ENCODE results near the gene C1orf159. TPM values are rescaled to one million over a fixed set of nuclear protein-coding genes. Genes with fewer than 3 reads are reported as not detected.

The C1orf159 gene
- 8.5 to 15.1 TPM (median 13.8 TPM) in 5 replicates for total RNA-seq (2022; extraction: Qiagen RNA extraction; ENCODE audit: low read depth)

GRCh38 chr1:1115786-1116700, at the start of gene C1orf159:
Gene C1orf159, minus strand, starts transcription at chr1:1116089. Its CDS starts 24,546 bp downstream, at chr1:1091543.

GRCh38 chr1:1073743-1074587, 41.9 kb downstream of the C1orf159 start, which contains the start of gene RNF223:
Gene RNF223, minus strand, starts transcription at chr1:1074306. Its CDS starts 1,740 bp downstream, at chr1:1072566.

Other genes starting within 250 kb of the C1orf159 start
- 19.4 to 36.1 TPM (median 30.2 TPM) in 5 replicates for gene SAMD11, start 192.2 kb downstream of the C1orf159 start, total RNA-seq (2022; extraction: Qiagen RNA extraction; ENCODE audit: low read depth)
- 68.1 to 90.3 TPM (median 83.4 TPM) in 5 replicates for gene NOC2L, start 156.8 kb downstream of the C1orf159 start, total RNA-seq (2022; extraction: Qiagen RNA extraction; ENCODE audit: low read depth)
- 9.9 to 18.0 TPM (median 14.9 TPM) in 5 replicates for gene KLHL17, start 155.5 kb downstream of the C1orf159 start, total RNA-seq (2022; extraction: Qiagen RNA extraction; ENCODE audit: low read depth)
- gene PLEKHN1, start 149.6 kb downstream of the C1orf159 start, total RNA-seq (2022; extraction: Qiagen RNA extraction; ENCODE audit: low read depth) = 3.7 to 7.6 TPM (median 5.5 TPM) in 5 replicates
- 0.20 to 0.29 TPM (median 0.21 TPM) in 4 of 5 replicates, not detected in the other for gene PERM1, start 134.0 kb downstream of the C1orf159 start, total RNA-seq (2022; extraction: Qiagen RNA extraction; ENCODE audit: low read depth)
- 29.0 to 81.0 TPM (median 71.2 TPM) in 5 replicates for gene HES4, start 116.0 kb downstream of the C1orf159 start, total RNA-seq (2022; extraction: Qiagen RNA extraction; ENCODE audit: low read depth)
- gene ISG15, start 102.6 kb downstream of the C1orf159 start, total RNA-seq (2022; extraction: Qiagen RNA extraction; ENCODE audit: low read depth) = 16.4 to 26.6 TPM (median 23.7 TPM) in 5 replicates
- gene AGRN, start 96.0 kb downstream of the C1orf159 start, total RNA-seq (2022; extraction: Qiagen RNA extraction; ENCODE audit: low read depth) = 74.8 to 132 TPM (median 111 TPM) in 5 replicates
- 0.32 to 0.62 TPM (median 0.53 TPM) in 5 replicates for gene RNF223, start 41.8 kb downstream of the C1orf159 start, total RNA-seq (2022; extraction: Qiagen RNA extraction; ENCODE audit: low read depth)
- gene TTLL10, start 57.8 kb upstream of the C1orf159 start, total RNA-seq (2022; extraction: Qiagen RNA extraction; ENCODE audit: low read depth) = not detected in 5 replicates
- not detected in 5 replicates for gene TNFRSF18, start 90.5 kb upstream of the C1orf159 start, total RNA-seq (2022; extraction: Qiagen RNA extraction; ENCODE audit: low read depth)
- gene TNFRSF4, start 98.1 kb upstream of the C1orf159 start, total RNA-seq (2022; extraction: Qiagen RNA extraction; ENCODE audit: low read depth) = 0.22 TPM in 1 of 5 replicates, not detected in the others
- gene SDF4, start 115.9 kb upstream of the C1orf159 start, total RNA-seq (2022; extraction: Qiagen RNA extraction; ENCODE audit: low read depth) = 105 to 136 TPM (median 127 TPM) in 5 replicates
- gene B3GALT6, start 116.1 kb upstream of the C1orf159 start, total RNA-seq (2022; extraction: Qiagen RNA extraction; ENCODE audit: low read depth) = 11.0 to 22.5 TPM (median 21.8 TPM) in 5 replicates
- gene C1QTNF12, start 130.6 kb upstream of the C1orf159 start, total RNA-seq (2022; extraction: Qiagen RNA extraction; ENCODE audit: low read depth) = 0.59 to 1.7 TPM (median 1.1 TPM) in 5 replicates
- 35.9 to 51.0 TPM (median 48.6 TPM) in 5 replicates for gene UBE2J2, start 157.8 kb upstream of the C1orf159 start, total RNA-seq (2022; extraction: Qiagen RNA extraction; ENCODE audit: low read depth)
- gene SCNN1D, start 164.3 kb upstream of the C1orf159 start, total RNA-seq (2022; extraction: Qiagen RNA extraction; ENCODE audit: low read depth) = 0.68 to 1.3 TPM (median 1.2 TPM) in 5 replicates
- gene ACAP3, start 191.8 kb upstream of the C1orf159 start, total RNA-seq (2022; extraction: Qiagen RNA extraction; ENCODE audit: low read depth) = 8.1 to 17.8 TPM (median 13.7 TPM) in 5 replicates
- 16.5 to 29.3 TPM (median 22.8 TPM) in 5 replicates for gene PUSL1, start 192.5 kb upstream of the C1orf159 start, total RNA-seq (2022; extraction: Qiagen RNA extraction; ENCODE audit: low read depth)
- gene INTS11, start 208.6 kb upstream of the C1orf159 start, total RNA-seq (2022; extraction: Qiagen RNA extraction; ENCODE audit: low read depth) = 47.7 to 61.4 TPM (median 58.1 TPM) in 5 replicates
- gene CPTP, start 208.7 kb upstream of the C1orf159 start, total RNA-seq (2022; extraction: Qiagen RNA extraction; ENCODE audit: low read depth) = 13.1 to 20.9 TPM (median 18.3 TPM) in 5 replicates
- gene TAS1R3, start 215.2 kb upstream of the C1orf159 start, total RNA-seq (2022; extraction: Qiagen RNA extraction; ENCODE audit: low read depth) = 0.08 to 0.14 TPM (median 0.12 TPM) in 5 replicates
- gene DVL1, start 233.3 kb upstream of the C1orf159 start, total RNA-seq (2022; extraction: Qiagen RNA extraction; ENCODE audit: low read depth) = 44.0 to 77.6 TPM (median 71.9 TPM) in 5 replicates
- gene MXRA8, start 242.5 kb upstream of the C1orf159 start, total RNA-seq (2022; extraction: Qiagen RNA extraction; ENCODE audit: low read depth) = 0.16 to 1.0 TPM (median 0.27 TPM) in 4 of 5 replicates, not detected in the other